HG02885 (cell line): ENCODE results near the gene CRYGA.
"Not testable (repeated sequence)": the region's sequence is repeated elsewhere in the genome, so short reads cannot be mapped to it uniquely, and the experiment has no call there.

Experiments
- ATAC-seq: cut with Tn5 transposase; IDR thresholded peaks from one replicate; pipeline ENCODE4 v1.9.1; 2021; ENCODE audit warnings: mild to moderate bottlenecking; ENCODE audit not compliant: unreplicated experiment, poor library complexity

Gene CRYGA

DNA sequence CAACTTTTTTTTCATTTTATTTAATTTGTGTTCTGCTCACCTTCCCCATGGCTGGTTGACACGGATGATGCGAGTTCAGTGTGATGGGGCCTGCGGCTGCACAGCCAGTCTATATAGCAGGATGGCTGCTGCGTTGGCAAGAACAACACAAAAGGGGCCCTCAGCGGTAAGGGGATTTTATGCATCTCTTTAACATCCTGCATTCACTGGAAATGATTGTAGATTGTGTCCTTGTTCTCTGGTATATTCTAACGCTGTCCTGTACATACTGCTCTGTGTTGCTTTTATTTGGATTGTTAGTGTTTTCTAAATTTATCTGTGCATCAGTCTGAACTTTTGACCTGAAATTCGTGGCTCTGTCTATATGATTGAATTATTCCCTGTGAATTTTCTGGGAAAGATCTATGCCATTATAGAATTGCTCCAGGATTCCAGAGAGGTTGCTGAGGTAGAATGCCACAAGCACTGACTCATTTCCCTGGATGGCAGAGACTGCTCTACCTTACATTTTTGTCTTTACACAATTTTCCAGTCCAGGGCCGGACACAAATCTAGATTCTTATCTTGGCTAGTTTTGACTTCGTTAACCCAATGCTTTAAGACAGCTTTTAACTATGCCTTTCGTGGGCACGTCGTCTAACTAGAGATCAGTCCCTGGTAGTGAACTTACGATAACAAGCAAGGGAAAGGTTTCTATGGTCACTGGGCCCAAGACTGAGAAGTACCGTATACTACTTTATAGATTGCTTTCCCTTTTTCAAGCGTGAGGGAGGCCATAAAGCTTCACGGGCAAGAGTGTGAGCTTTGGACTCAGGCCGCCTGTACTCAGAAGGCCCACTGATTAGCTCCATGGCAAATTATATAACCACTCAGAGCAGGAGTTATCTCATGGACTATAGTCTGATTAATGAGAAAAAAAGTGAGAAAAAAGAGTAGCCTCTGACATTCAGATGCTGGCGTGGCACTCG lies 33.4 kb downstream of the CRYGA start, which contains the start of gene CRYGC:
TSS of gene CRYGC (minus strand) at position 85 of the 968 bp plus-strand sequence. CDS start at position 49, 36 bp downstream.
- no peak for ATAC-seq

DNA sequence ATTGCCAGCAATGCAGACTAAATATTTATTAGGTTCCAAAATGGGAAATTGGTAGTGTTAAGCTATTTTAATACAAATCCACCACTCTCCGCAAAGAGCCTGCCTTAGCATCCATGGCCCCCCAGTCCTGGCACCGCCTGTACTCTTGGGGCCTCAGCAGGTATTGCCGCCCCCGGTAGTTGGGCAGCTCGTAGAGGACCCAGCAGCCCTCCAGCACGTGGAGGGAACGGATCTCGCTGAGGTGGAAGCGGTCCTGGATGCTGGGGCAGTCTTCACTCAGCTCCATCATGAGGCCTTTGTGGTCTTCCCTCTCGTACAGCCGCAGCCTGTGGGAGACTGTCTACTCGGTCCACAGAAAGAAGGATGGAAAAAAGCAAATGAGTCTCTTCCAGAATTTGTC lies 35.3 kb downstream of the CRYGA start:
- no peak for ATAC-seq

GRCh38 chr2:208127090-208127489 lies 36.3 kb downstream of the CRYGA start:
- no peak for ATAC-seq

DNA sequence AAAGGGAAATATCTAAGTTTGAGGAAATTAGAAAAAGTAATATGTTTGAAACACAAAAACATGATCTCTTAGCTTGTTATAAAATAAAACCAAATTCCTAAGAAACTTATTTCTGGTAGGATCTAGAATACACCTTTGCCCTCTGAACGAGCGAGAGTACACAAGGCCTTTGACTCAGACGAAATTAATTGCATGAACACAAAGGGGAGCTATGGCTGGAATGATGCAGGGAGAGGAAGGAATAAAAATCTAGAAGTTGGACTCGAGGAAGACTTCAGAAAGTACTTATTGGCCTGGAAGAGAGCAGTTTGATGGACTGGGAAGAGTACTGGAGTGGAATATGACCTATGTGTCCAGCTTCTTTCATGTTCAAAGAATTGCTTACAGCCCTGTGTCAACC lies 38.1 kb downstream of the CRYGA start:
- ATAC-seq = no peak

DNA sequence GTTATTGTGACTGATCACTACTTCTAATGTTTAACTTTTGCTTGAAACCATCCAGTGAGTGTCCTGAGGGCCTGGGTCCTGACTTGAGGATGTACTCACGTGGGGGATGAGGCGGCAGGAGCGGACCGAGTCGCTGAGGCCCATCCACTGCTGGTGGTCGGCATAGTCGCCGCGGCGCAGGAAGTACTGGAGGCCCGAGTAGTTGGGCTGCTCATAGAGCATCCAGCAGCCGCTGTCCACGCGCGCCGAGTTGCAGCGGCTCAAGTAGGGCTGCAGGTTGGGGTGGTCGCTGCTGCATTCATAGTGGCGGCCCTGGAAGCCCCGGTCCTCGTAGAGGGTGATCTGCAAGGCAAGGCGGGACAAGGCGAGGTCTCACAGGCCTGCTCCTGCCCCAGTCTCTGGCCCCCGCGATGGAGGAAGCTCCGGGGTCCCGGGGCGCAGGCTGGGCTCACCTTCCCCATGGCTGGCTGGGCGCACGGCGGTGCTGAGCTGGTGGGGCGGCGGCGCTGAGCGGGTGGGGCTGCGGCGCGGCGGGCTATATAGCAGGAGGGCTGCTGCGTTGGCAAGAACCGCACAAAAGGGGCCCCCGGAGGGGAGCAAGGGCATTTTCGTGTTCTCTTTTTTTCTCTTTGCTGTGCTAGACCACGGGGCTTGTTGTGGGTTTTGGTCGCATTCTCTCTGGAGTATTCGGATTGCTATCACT lies 39.2 kb downstream of the CRYGA start, which contains the start of gene CRYGD:
TSS of gene CRYGD (minus strand) at position 512 of the 703 bp plus-strand sequence. CDS start at position 461, 51 bp downstream.
- not testable (repeated sequence) for ATAC-seq

- no peak for ATAC-seq
These were observed 41.1 kb downstream of the CRYGA start for GRCh38 chr2:208122248-208122647.

DNA sequence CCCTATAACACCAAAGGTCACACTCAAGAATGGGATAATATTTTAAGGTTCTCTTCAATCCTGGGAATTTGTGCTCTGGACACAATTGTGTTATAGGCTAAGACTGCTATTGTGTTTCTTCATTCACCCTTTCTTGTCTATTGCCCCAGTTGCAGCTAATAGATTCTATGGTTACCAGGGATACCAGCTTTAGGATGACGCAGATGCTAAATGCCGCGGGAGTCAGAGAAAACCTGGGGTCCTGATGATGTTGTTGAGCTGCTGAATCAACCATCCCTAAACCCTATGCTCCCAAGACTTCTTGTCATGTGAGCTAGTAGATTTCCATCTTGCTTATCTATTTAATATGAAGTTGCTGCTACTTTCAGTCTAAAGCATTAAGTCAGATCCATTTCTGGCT lies 44.5 kb downstream of the CRYGA start:
- ATAC-seq = no peak

DNA sequence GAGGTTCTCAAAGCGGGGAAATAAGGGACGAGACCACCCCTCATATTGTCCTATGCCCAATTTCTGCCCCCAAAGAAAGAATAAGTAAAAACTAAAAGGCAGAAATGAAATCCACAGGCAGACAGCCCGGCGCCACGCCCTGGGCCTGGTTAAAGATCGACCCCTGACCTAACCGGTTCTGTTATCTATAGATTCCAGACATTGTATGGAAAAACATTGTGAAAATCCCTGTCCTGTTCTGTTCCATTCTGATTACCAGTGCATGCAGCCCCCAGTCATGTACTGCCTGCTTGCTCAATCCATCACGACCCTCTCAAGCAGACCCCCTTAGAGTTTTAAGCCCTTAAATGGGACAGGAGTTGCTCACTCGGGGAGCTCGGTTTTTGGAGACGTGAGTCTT lies 46.0 kb downstream of the CRYGA start:
- ATAC-seq = not testable (repeated sequence)

DNA sequence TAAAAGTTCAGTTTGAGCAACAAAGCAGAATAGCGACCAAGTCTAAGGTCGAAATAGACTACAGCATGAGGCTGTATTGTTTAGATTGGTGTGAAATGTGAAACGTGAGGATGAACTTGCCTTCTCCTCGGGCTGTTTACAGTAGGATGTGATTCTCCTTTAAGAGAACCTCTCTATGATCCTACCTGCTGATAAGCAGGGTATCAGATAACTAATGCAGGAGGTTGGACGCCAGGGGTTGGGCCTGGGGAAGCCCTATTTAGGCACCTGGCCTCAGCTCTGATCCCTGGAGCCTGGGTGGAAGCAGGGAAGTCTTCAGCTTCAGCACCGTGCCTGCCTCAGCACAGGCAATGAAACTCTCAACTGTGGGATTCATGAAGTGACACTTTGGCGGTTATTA lies 50.4 kb downstream of the CRYGA start:
- ATAC-seq = no peak

GRCh38 chr2:208112273-208112745 lies 51.1 kb downstream of the CRYGA start:
- not testable (repeated sequence) for ATAC-seq
